ENCODE data around the gene RIPK1.
"Not testable (repeated sequence)": the region's sequence is repeated elsewhere in the genome, so short reads cannot be mapped to it uniquely, and the experiment has no call there.

RIPK1 gene

GRCh38 chr6:3053231-3053508 is 15.1 kb upstream of the RIPK1 start:
- no peak for DNase-seq
- no peak overlapping the region for H3K27ac Mint-ChIP-seq
- H3K27me3 Mint-ChIP-seq (ENCODE audit: low read depth, poor library complexity), result peaks cover 40% of the 10 kb centered on the region
- no peaks in the 10 kb centered on the region for H3K9me3 Mint-ChIP-seq
- peaks cover 24% of the 10 kb centered on the region for H3K4me1 Mint-ChIP-seq
- no peaks in the 10 kb centered on the region for H3K36me3 Mint-ChIP-seq (ENCODE audit: low read depth)
- peak overlapping the region; percentile 81 for H3K4me3 Mint-ChIP-seq
- TF ChIP-seq CTCF (IDR thresholded peaks at IDR 0.05), result no peak

GRCh38 chr6:3054229-3055157 is 13.8 kb upstream of the RIPK1 start:
- H3K9me3 Mint-ChIP-seq; H3K27ac Mint-ChIP-seq; DNase-seq; H3K36me3 Mint-ChIP-seq (ENCODE audit: low read depth): not testable (repeated sequence)
- H3K27me3 Mint-ChIP-seq (ENCODE audit: low read depth, poor library complexity), result peaks cover 42% of the 10 kb centered on the region
- H3K4me1 Mint-ChIP-seq, result peaks cover 24% of the 10 kb centered on the region
- peak overlapping the region; percentile 83 for H3K4me3 Mint-ChIP-seq

GRCh38 chr6:3055158-3055499 is 13.2 kb upstream of the RIPK1 start:
- H3K9me3 Mint-ChIP-seq; H3K27ac Mint-ChIP-seq; DNase-seq; H3K36me3 Mint-ChIP-seq (ENCODE audit: low read depth): not testable (repeated sequence)
- Mint-ChIP-seq H3K27me3 (ENCODE audit: low read depth, poor library complexity) (peaks cover 42% of the 10 kb centered on the region), H3K4me3 (peak overlapping the region; percentile 83), H3K4me1 (peaks cover 24% of the 10 kb centered on the region)

GRCh38 chr6:3057063-3057770 is 11.1 kb upstream of the RIPK1 start:
- H3K27ac Mint-ChIP-seq, result no peak overlapping the region
- peaks cover 44% of the 10 kb centered on the region for H3K27me3 Mint-ChIP-seq (ENCODE audit: low read depth, poor library complexity)

GRCh38 chr6:3058957-3059356 is 9.3 kb upstream of the RIPK1 start:
- Mint-ChIP-seq H3K36me3 (ENCODE audit: low read depth) (no peaks in the 10 kb centered on the region), H3K27me3 (ENCODE audit: low read depth, poor library complexity) (peaks cover 31% of the 10 kb centered on the region), H3K27ac (no peak overlapping the region), H3K4me3 (no peak overlapping the region), H3K9me3 (peaks cover 4% of the 10 kb centered on the region), H3K4me1 (peaks cover 12% of the 10 kb centered on the region)
- no peak for DNase-seq
- TF ChIP-seq CTCF (IDR thresholded peaks at IDR 0.05), result no peak

More at GRCh38 chr6:3057063-3057770, 11.1 kb upstream of the RIPK1 start:
- peaks cover 23% of the 10 kb centered on the region for H3K4me1 Mint-ChIP-seq
- TF ChIP-seq CTCF (IDR thresholded peaks at IDR 0.05), result no peak
- no peak for DNase-seq
- no peaks in the 10 kb centered on the region for H3K36me3 Mint-ChIP-seq (ENCODE audit: low read depth)
- no peak overlapping the region for H3K4me3 Mint-ChIP-seq
- peaks cover 4% of the 10 kb centered on the region for H3K9me3 Mint-ChIP-seq

GRCh38 chr6:3060092-3060491 is 8.2 kb upstream of the RIPK1 start:
- not testable (repeated sequence) for DNase-seq; H3K27ac Mint-ChIP-seq; H3K4me3 Mint-ChIP-seq; H3K36me3 Mint-ChIP-seq (ENCODE audit: low read depth)
- peaks cover 10% of the 10 kb centered on the region for H3K9me3 Mint-ChIP-seq
- H3K4me1 Mint-ChIP-seq, result peaks cover 13% of the 10 kb centered on the region
- H3K27me3 Mint-ChIP-seq (ENCODE audit: low read depth, poor library complexity), result peaks cover 28% of the 10 kb centered on the region

GRCh38 chr6:3061501-3061941 is 6.8 kb upstream of the RIPK1 start:
- no peak overlapping the region for H3K4me3 Mint-ChIP-seq
- H3K36me3 Mint-ChIP-seq (ENCODE audit: low read depth), result peaks cover 2% of the 10 kb centered on the region
- peaks cover 8% of the 10 kb centered on the region for H3K4me1 Mint-ChIP-seq
- H3K27me3 Mint-ChIP-seq (ENCODE audit: low read depth, poor library complexity), result peaks cover 24% of the 10 kb centered on the region
- DNase-seq, result no peak
- no peak for TF ChIP-seq CTCF (IDR thresholded peaks at IDR 0.05)
- peaks cover 21% of the 10 kb centered on the region for H3K9me3 Mint-ChIP-seq
- H3K27ac Mint-ChIP-seq, result no peak overlapping the region

GRCh38 chr6:3063340-3063732 is 5.0 kb upstream of the RIPK1 start:
- not testable (repeated sequence) for H3K27ac Mint-ChIP-seq, DNase-seq
- H3K36me3 Mint-ChIP-seq (ENCODE audit: low read depth), result peaks cover 14% of the 10 kb centered on the region
- H3K4me1 Mint-ChIP-seq, result peaks cover 12% of the 10 kb centered on the region
- H3K9me3 Mint-ChIP-seq, result peaks cover 37% of the 10 kb centered on the region
- H3K27me3 Mint-ChIP-seq (ENCODE audit: low read depth, poor library complexity), result peaks cover 22% of the 10 kb centered on the region
- peak overlapping the region; percentile 91 for H3K4me3 Mint-ChIP-seq

Measured in nephron progenitor cell (in vitro differentiated cells).